Thyroid gland (tissue), 4 donors: Measurements from ENCODE around the gene POC1A. TPM values are rescaled to one million over a fixed set of nuclear protein-coding genes. Genes with fewer than 3 reads are reported as not detected.

Source experiments
- DNase-seq, 2 donors: peaks; one replicate each; pipeline ENCODE4 v3.0.0-alpha.2; 2019
- H3K27ac ChIP-seq, 3 donors: fragments of 200-600 bp; sonication (generic); 1 replicate in 2 of 3; 2 replicates in 1 of 3; pipeline ENCODE4 v1.5.1; 2016 to 2019; ENCODE audit warnings: mild to moderate bottlenecking in 1 of 3, moderate library complexity in 1 of 3
- H3K27me3 ChIP-seq: fragments of 200-600 bp; sonication (generic); one replicate; pipeline ENCODE4 v1.5.1; 2019
- H3K36me3 ChIP-seq, 2 donors: fragments of 200-600 bp; sonication (generic); one replicate each; pipeline ENCODE4 v1.5.1; 2016 to 2019
- H3K4me1 ChIP-seq, 2 donors: fragments of 200-600 bp; sonication (generic); one replicate each; pipeline ENCODE4 v1.5.1; 2017 to 2019
- H3K4me3 ChIP-seq, 3 donors: fragments of 200-600 bp; sonication (generic); replicated peaks in 1 of 3; 1 replicate in 2 of 3; 2 replicates in 1 of 3; pipeline ENCODE4 v1.5.1; 2016; ENCODE audit warnings: mild to moderate bottlenecking in 1 of 3
- H3K9me3 ChIP-seq: fragments of 200-600 bp; sonication (generic); one replicate; pipeline ENCODE4 v1.5.1; 2017
- POLR2A ChIP-seq, 2 donors: fragments of 450-650 bp; IDR thresholded peaks; one replicate each; pipeline ENCODE4 v1.6.1; 2017; ENCODE audit warnings: antibody characterized with exemption in 2 of 2, mild to moderate bottlenecking in 2 of 2, moderate library complexity in 1 of 2
- WGBS, 2 donors: methylation state at CpG; one replicate each; pipeline ENCODE4 v1.1.5; 2017; 5-methylcytosine and 5-hydroxymethylcytosine counted together
- intact Hi-C: fragments of 100-400 bp; cut with DNase I; formaldehyde crosslinking; loops from one replicate; pipeline ENCODE4 v1.15.1; 2023
- total RNA-seq, 4 donors: library from RNA; depleted of rRNA; stranded (reverse); fragments of >200 nt; gene quantifications; one replicate each; pipeline ENCODE4 v1.2.3, GENCODE V29; 2016
- TF ChIP-seq, protein P1 (sequence below), 6 experiments: fragments of 200-600 bp in 3 of 6; fragments of 450-650 bp in 3 of 6; sonication (generic) in 3 of 6; IDR thresholded peaks; one replicate each; pipeline ENCODE4 v1.5.1; 2016 to 2019; ENCODE audit warnings: antibody characterized with exemption in 6 of 6, mild to moderate bottlenecking in 2 of 6, inconsistent platforms in 1 of 6, moderate library complexity in 1 of 6

POC1A gene
- total RNA-seq, 4 donors from 2014 or later: 0.40 to 2.8 (median 1.5) TPM

DNA sequence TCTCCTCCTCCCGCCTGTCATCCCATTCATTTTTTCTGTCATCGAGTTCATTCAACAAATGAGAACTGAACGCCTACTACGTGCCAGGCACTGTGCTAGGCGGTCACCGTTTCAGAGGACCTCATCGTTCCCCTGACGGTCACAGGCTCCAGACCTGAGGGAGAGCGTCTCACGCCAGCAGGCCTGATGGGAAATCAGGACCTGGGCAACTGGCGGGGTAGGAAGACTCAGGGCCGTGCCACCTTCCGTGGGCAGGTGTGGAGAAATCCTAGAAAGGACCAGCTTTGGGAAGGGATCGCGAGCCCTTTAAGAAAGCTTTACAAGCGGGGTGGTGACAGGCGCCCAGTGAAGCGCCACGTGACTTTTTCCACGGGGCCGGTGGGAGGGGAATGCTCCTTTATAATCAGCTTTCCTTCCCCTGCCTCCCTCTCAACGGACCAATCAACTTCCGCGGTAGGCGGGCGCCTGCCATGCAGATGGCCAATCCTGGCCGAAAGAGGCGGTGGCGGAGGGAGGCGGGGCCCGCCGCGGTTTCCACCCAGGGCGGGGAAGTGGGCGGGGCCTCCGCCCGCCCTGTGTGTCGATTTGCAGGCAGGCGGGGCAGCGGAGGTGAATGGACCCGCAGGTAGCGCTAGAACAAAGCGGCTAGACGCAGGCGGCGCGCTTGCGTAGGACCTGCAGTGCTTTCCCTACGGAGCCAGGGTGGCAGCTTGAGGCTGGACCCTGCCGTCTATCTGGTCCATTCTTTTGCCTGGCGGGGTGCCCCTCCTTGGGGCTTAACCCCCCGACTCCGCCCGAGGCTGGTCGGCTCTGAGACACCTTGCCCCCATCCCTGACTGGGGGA lies 97.0 kb downstream of the POC1A start:
- 1% methylated on average over 21 to 29 of the region's 55 CpGs for WGBS, 2 donors
- Histone ChIP-seq H3K27me3 (no peaks in the 10 kb centered on the region), H3K4me1 (peaks cover 31 to 35% of the 10 kb centered on the region in 2 donors), H3K27ac (peak overlapping the region; percentile 31 to 71 (median 67)), H3K36me3 (peaks cover 0 to 4% of the 10 kb centered on the region in 2 donors), H3K4me3 (peak overlapping the region; percentile 7 to 55 (median 12)), H3K9me3 (no peaks in the 10 kb centered on the region)
- intact Hi-C loops: loop anchor here (5.0 kb wide), 1 partner anchor 115 kb away; the partner anchor contains the start of genes PARP3 and RRP9
- TF ChIP-seq POLR2A (IDR thresholded peaks at IDR 0.05): peak in 1 of 2 donors; percentile 65
- TF ChIP-seq, protein P1, sequence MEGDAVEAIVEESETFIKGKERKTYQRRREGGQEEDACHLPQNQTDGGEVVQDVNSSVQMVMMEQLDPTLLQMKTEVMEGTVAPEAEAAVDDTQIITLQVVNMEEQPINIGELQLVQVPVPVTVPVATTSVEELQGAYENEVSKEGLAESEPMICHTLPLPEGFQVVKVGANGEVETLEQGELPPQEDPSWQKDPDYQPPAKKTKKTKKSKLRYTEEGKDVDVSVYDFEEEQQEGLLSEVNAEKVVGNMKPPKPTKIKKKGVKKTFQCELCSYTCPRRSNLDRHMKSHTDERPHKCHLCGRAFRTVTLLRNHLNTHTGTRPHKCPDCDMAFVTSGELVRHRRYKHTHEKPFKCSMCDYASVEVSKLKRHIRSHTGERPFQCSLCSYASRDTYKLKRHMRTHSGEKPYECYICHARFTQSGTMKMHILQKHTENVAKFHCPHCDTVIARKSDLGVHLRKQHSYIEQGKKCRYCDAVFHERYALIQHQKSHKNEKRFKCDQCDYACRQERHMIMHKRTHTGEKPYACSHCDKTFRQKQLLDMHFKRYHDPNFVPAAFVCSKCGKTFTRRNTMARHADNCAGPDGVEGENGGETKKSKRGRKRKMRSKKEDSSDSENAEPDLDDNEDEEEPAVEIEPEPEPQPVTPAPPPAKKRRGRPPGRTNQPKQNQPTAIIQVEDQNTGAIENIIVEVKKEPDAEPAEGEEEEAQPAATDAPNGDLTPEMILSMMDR (IDR thresholded peaks at IDR 0.05): peak in 2 of 6 experiments; percentile 7 to 36
- peak; percentile 99 to 100 for DNase-seq

GRCh38 chr3:52056521-52056967 lies 97.7 kb downstream of the POC1A start, which contains the start of gene DUSP7:
TSS of gene DUSP7 (minus strand) at chr3:52056571. CDS start at chr3:52056366, 205 bp downstream.
- Histone ChIP-seq H3K27ac (peak within 1 kb of the TSS; percentile 66 to 83 (median 67)), H3K4me3 (peak within 1 kb of the TSS; percentile 27 to 74 (median 56)), H3K27me3 (no peaks in the 10 kb centered on the region), H3K4me1 (peaks cover 31 to 41% of the 10 kb centered on the region in 2 donors), H3K9me3 (no peaks in the 10 kb centered on the region), H3K36me3 (peaks cover 0 to 9% of the 10 kb centered on the region in 2 donors)
- peak; percentile 66 to 71 for DNase-seq
- WGBS, 2 donors: 0 to 4% methylated on average over 2 to 8 of the region's 51 CpGs
- TF ChIP-seq POLR2A (IDR thresholded peaks at IDR 0.05): peak in 1 of 2 donors; percentile 32
- TF ChIP-seq, protein P1 (IDR thresholded peaks at IDR 0.05): no peak
- intact Hi-C loops: loop anchor here (5.0 kb wide), 1 partner anchor 114 kb away; the partner anchor contains the start of genes PARP3 and RRP9

- H3K4me3 ChIP-seq: peak overlapping the region; percentile 27 to 74 (median 56)
- no peaks in the 10 kb centered on the region for H3K27me3 ChIP-seq
- peak; percentile 50 to 62 for DNase-seq
- H3K27ac ChIP-seq: peak overlapping the region; percentile 65 to 83 (median 66)
- H3K36me3 ChIP-seq: peaks cover 8 to 17% of the 10 kb centered on the region in 2 donors
- H3K4me1 ChIP-seq: peaks cover 31 to 49% of the 10 kb centered on the region in 2 donors
- TF ChIP-seq POLR2A (IDR thresholded peaks at IDR 0.05): peak in 1 of 2 donors; percentile 11
- TF ChIP-seq, protein P1 (IDR thresholded peaks at IDR 0.05): peak in 3 of 6 experiments; percentile 15 to 34 (median 32)
- 1 to 2% methylated on average over 24 to 32 of the region's 94 CpGs for WGBS, 2 donors
- no peaks in the 10 kb centered on the region for H3K9me3 ChIP-seq
- intact Hi-C loops: loop anchor here (5.0 kb wide), 1 partner anchor 113 kb away; the partner anchor contains the start of genes PARP3 and RRP9
Measured at GRCh38 chr3:52055537-52056351, 98.5 kb downstream of the POC1A start.

DNA sequence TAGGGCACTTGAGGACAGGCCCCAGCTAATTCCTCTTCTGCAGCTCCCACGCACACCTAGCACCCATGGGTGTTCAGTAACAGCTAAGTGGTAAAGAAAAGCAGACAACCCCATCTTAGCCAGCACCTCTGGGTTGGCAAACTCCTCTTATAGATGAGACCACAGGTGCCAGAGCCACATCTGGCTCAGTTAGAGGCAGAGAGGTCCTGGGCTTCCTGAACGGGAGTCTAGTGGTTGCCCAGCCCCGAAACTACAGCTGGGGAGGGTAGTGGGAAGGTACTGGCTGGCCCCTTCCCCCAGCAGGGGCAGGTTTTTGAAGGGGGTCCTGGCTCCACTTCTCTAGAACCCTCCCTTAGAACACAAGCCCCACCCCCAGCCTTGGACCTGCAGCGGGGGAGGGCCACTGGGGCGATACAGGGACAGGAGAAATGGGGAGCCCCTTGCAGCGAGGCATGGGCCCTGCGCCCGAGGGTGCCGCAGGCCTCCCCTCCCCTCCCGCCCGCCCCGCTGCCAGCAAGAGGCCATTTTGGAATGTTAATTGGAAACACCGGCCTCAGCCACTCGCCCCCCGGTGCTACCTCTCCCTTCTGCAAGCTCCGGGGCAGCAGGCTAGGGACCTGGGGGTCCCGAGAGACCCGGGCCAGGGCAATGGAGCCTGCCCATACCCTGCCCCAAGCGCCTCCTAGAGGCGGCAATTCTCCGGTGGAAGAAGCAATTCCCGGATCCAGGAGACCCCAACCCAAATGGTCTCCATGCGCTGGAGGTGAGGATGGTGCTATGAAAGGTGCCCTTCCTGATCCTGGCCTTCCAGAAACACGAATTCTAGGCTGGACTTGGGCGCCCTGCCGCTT lies 99.3 kb downstream of the POC1A start:
- H3K4me3 ChIP-seq: peak overlapping the region; percentile 27 to 74 (median 56)
- WGBS, 2 donors: 22 to 92% methylated on average over 1 to 14 of the region's 26 CpGs
- TF ChIP-seq, protein P1 (IDR thresholded peaks at IDR 0.05): peak in 1 of 6 experiments; percentile 24
- TF ChIP-seq POLR2A (IDR thresholded peaks at IDR 0.05): no peak
- peak overlapping the region; percentile 65 to 83 (median 66) for H3K27ac ChIP-seq
- DNase-seq: no peak
- no peaks in the 10 kb centered on the region for H3K27me3 ChIP-seq
- intact Hi-C loops: loop anchor here (5.0 kb wide), 3 partner anchors 67 to 482 kb away; partner anchors contain the start of genes PARP3, RRP9 and UQCC5
- peaks cover 31 to 53% of the 10 kb centered on the region in 2 donors for H3K4me1 ChIP-seq
- peaks cover 15 to 25% of the 10 kb centered on the region in 2 donors for H3K36me3 ChIP-seq
- no peaks in the 10 kb centered on the region for H3K9me3 ChIP-seq
